Uterus (tissue), 4 donors: Measurements from ENCODE around the gene PTPN11. TPM values are rescaled to one million over a fixed set of nuclear protein-coding genes. Genes with fewer than 3 reads are reported as not detected.

Source experiments
- DNase-seq, 2 donors: peaks; one replicate each; pipeline ENCODE4 v3.0.0-alpha.2; 2019 to 2020
- H3K27ac ChIP-seq, 2 donors: fragments of 200-600 bp; sonication (generic); 1 replicate in 1 of 2; 2 replicates in 1 of 2; pipeline ENCODE4 v1.5.1; 2016 to 2018
- H3K27me3 ChIP-seq, 2 donors: fragments of 200-600 bp; sonication (generic); one replicate each; pipeline ENCODE4 v1.5.1; 2018 to 2019; ENCODE audit warnings: control low read depth in 1 of 2
- H3K36me3 ChIP-seq, 2 donors: fragments of 200-600 bp; sonication (generic); one replicate each; pipeline ENCODE4 v1.5.1; 2019; ENCODE audit warnings: control low read depth in 1 of 2
- H3K4me1 ChIP-seq, 2 donors: fragments of 200-600 bp; sonication (generic); one replicate each; pipeline ENCODE4 v1.5.1; 2018 to 2019; ENCODE audit warnings: control low read depth in 1 of 2
- H3K4me3 ChIP-seq, 2 donors: fragments of 200-600 bp; sonication (generic); 1 replicate in 1 of 2; 2 replicates in 1 of 2; pipeline ENCODE4 v1.5.1; 2018 to 2019; ENCODE audit warnings: mild to moderate bottlenecking in 1 of 2
- H3K9me3 ChIP-seq, 2 donors: fragments of 200-600 bp; sonication (generic); one replicate each; pipeline ENCODE4 v1.5.1; 2019; ENCODE audit warnings: control low read depth in 1 of 2
- POLR2A ChIP-seq, 2 donors: fragments of 450-650 bp; IDR thresholded peaks; one replicate each; pipeline ENCODE4 v1.6.1; 2016; ENCODE audit warnings: antibody characterized with exemption in 2 of 2, mild to moderate bottlenecking in 1 of 2, moderate library complexity in 1 of 2
- intact Hi-C: fragments of 100-400 bp; cut with DNase I; formaldehyde crosslinking; loops from one replicate; pipeline ENCODE4 v1.15.1; 2023; ENCODE audit warnings: low total_unique reads
- total RNA-seq, 4 donors: library from RNA; depleted of rRNA in 3 of 4; stranded (reverse); fragments of >200 nt in 3 of 4; gene quantifications; one replicate each; pipeline versions ENCODE4 v1.1.0 to v1.2.4, GENCODE V29; 2014 to 2023
- TF ChIP-seq, protein P1 (sequence below), 4 experiments: fragments of 200-600 bp in 2 of 4; fragments of 450-650 bp in 2 of 4; sonication (generic) in 2 of 4; IDR thresholded peaks; one replicate each; pipeline ENCODE4 v1.5.1; 2016 to 2019; ENCODE audit warnings: antibody characterized with exemption in 4 of 4, mild to moderate bottlenecking in 2 of 4, moderate library complexity in 1 of 4
- donor health status: DM: yes; HTN: yes; CAD: no.

Gene PTPN11
- total RNA-seq, 4 donors from 2014 or later, result 45.3 to 116 (median 76.9) TPM

DNA sequence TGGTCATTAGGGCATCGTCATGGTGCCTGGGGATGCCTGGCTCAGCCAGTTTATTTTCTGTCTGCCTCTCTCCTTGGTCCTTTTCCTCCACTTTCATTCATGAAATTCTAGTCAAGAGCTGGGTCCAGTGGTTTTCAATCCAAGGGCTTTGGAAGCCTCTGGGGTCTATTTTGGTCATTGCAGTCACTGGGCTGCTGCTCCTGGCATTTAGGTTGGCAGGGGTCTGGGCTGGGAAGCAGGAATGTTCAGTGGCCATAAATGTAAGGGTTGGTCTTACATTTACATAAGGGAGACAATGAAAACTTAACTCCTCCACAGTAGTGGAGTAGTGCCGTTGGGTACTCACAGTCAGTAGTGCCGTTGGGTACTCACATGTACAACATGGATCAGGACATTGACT is 48.1 kb downstream of the PTPN11 start:
- Histone ChIP-seq H3K27ac (no peak overlapping the region), H3K4me3 (no peak overlapping the region), H3K4me1 (no peaks in the 10 kb centered on the region), H3K9me3 (no peaks in the 10 kb centered on the region), H3K36me3 (no peaks in the 10 kb centered on the region), H3K27me3 (no peaks in the 10 kb centered on the region)
- no peak for DNase-seq
- intact Hi-C loops, result no loop called here
- TF ChIP-seq, protein P1, sequence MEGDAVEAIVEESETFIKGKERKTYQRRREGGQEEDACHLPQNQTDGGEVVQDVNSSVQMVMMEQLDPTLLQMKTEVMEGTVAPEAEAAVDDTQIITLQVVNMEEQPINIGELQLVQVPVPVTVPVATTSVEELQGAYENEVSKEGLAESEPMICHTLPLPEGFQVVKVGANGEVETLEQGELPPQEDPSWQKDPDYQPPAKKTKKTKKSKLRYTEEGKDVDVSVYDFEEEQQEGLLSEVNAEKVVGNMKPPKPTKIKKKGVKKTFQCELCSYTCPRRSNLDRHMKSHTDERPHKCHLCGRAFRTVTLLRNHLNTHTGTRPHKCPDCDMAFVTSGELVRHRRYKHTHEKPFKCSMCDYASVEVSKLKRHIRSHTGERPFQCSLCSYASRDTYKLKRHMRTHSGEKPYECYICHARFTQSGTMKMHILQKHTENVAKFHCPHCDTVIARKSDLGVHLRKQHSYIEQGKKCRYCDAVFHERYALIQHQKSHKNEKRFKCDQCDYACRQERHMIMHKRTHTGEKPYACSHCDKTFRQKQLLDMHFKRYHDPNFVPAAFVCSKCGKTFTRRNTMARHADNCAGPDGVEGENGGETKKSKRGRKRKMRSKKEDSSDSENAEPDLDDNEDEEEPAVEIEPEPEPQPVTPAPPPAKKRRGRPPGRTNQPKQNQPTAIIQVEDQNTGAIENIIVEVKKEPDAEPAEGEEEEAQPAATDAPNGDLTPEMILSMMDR (IDR thresholded peaks at IDR 0.05), result no peak

GRCh38 chr12:112468046-112468445 is 49.3 kb downstream of the PTPN11 start:
- no peaks in the 10 kb centered on the region for H3K4me1 ChIP-seq
- no peaks in the 10 kb centered on the region for H3K9me3 ChIP-seq
- intact Hi-C loops, result no loop called here
- H3K27me3 ChIP-seq, result no peaks in the 10 kb centered on the region
- H3K36me3 ChIP-seq, result no peaks in the 10 kb centered on the region
- no peak overlapping the region for H3K27ac ChIP-seq
- DNase-seq, result no peak
- TF ChIP-seq, protein P1 (IDR thresholded peaks at IDR 0.05), result no peak
- TF ChIP-seq POLR2A (IDR thresholded peaks at IDR 0.05), result no peak
- no peak overlapping the region for H3K4me3 ChIP-seq

DNA sequence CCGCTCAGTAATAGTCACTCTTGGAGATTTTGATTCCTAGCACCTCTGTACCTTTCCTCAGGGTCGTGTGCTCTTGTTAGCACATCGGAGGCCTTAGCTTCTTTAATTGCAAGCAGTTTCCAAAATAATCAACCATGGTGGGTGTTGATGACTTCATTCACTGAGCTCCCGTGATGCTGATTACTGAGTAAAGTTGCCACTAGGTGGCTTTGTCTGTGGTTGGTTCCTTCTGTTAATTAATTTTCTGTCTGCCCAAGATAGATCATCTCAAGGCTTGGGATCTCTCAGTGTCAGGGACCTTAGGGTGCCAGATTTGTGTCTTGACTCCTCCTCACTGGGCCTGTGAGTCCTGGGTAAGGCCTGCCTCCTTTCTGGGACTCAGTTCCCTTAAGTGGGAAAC is 54.3 kb downstream of the PTPN11 start:
- no peaks in the 10 kb centered on the region for H3K36me3 ChIP-seq

DNA sequence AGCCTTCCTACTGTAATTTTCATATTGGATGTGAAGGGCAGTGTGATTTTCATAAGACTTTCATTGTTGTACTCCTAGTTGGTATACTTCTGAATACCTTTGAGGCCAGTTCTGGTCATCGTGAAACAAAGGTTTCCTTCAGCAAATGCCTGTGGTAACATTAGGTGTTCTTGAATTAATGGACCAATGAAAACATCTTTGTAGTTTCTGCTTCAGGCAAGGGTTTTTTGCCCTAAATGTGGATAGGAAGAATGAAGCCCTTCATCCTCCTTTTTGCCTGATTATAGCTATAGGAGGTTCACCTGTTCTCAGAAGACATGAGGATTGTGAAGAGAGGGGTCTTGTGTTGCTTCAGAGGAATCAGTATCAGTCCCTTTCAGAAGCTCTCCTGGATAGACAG is 60.7 kb downstream of the PTPN11 start:
- Histone ChIP-seq H3K4me3 (no peak overlapping the region), H3K27ac (no peak overlapping the region), H3K36me3 (no peaks in the 10 kb centered on the region), H3K9me3 (no peaks in the 10 kb centered on the region), H3K4me1 (no peaks in the 10 kb centered on the region), H3K27me3 (no peaks in the 10 kb centered on the region)
- no peak for TF ChIP-seq POLR2A (IDR thresholded peaks at IDR 0.05)
- TF ChIP-seq, protein P1 (IDR thresholded peaks at IDR 0.05), result no peak
- intact Hi-C loops, result no loop called here
- DNase-seq, result no peak

More for the DNA sequence above, 54.3 kb downstream of the PTPN11 start:
- Histone ChIP-seq H3K4me3 (no peak overlapping the region), H3K27me3 (no peaks in the 10 kb centered on the region), H3K27ac (no peak overlapping the region), H3K4me1 (no peaks in the 10 kb centered on the region), H3K9me3 (no peaks in the 10 kb centered on the region)
- TF ChIP-seq POLR2A (IDR thresholded peaks at IDR 0.05), result no peak
- TF ChIP-seq, protein P1 (IDR thresholded peaks at IDR 0.05), result no peak
- no peak for DNase-seq
- intact Hi-C loops, result no loop called here

DNA sequence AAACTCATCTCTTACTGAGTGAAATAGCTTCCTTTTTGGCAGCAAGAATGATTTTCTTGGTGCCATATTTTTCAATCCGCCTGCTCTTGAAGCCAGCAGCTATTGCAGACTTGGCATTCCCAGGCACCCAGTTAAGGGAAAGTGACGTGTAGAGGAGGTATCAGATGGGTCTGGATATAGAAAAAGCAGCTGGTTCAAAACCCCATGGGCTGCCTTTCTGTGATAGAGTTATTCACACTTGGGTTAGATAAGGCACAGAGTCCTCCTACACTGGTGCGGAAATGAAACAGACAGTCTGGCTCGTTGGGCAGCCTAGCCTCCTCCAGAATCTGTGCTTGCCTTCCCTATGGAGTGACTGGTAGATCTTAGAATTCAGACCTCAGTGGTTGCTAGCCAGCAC is 62.2 kb downstream of the PTPN11 start:
- Histone ChIP-seq H3K4me3 (no peak overlapping the region), H3K36me3 (no peaks in the 10 kb centered on the region), H3K4me1 (no peaks in the 10 kb centered on the region), H3K9me3 (no peaks in the 10 kb centered on the region), H3K27ac (no peak overlapping the region), H3K27me3 (no peaks in the 10 kb centered on the region)
- no peak for TF ChIP-seq POLR2A (IDR thresholded peaks at IDR 0.05)
- TF ChIP-seq, protein P1 (IDR thresholded peaks at IDR 0.05), result no peak
- intact Hi-C loops, result no loop called here
- DNase-seq, result no peak
